ENCODE measurements around the gene ASB1. TPM values are rescaled to one million over a fixed set of nuclear protein-coding genes. Genes with fewer than 3 reads are reported as not detected.

The ASB1 gene
- total and polyA plus RNA-seq, 2 donors (not counting 1 experiment from before 2014, with no cell fraction given) = 19.3 to 40.6 TPM

DNA sequence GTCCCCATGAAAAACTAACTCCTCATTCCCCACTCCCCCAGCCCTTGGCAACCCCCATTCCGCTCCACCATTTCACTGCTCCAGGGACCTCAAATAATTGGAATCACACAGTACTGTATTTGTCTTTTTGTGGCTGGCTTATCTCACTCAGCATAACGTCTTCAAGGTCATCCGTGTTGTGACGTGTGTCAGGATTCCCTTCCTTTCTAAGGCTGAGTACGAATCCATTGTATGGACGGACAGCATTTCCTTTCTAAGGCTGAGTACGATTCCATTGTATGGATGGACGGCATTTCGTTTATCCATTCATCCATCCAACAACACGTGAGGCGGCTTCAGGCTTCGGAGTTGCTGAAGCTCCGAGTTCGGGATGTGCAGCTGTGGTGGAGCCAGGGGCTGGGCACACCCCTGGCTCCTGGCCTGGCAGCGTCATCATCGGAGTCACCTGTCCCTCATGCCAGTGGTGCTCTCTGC is 1.2 kb upstream of the ASB1 start:
- Histone ChIP-seq H3K4me2 (ENCODE audit: extremely low read depth, insufficient read depth, low read length) (peak overlapping the region; percentile 81), H3K36me3 (ENCODE audit: control insufficient read depth, insufficient read depth, low read length) (peaks cover 2% of the 10 kb centered on the region), H3K9me3 (ENCODE audit: control insufficient read depth, insufficient read depth, low read depth, low read length) (no peaks in the 10 kb centered on the region), H3K9ac (ENCODE audit: insufficient read depth, low read length) (no peak overlapping the region), H3K4me3 (replicated peaks in 1 of 4; ENCODE audit: control extremely low read depth in 1 of 4, insufficient read depth in 1 of 4, low read depth in 3 of 4, low read length in 4 of 4) (peak overlapping the region in 1 of 4 experiments; percentile 75), H3K4me1 (ENCODE audit: control insufficient read depth, extremely low read depth, insufficient read depth, low read length) (peaks cover 26% of the 10 kb centered on the region), H3K27me3 (ENCODE audit: control insufficient read depth, insufficient read depth, low read length) (no peaks in the 10 kb centered on the region), H3K79me2 (ENCODE audit: control insufficient read depth, insufficient read depth, low read length) (peaks cover 32% of the 10 kb centered on the region), H4K20me1 (ENCODE audit: control insufficient read depth, extremely low read depth, insufficient read depth, low read length) (no peaks in the 10 kb centered on the region), H2AFZ (ENCODE audit: low read length) (no peak overlapping the region), H3K27ac (ENCODE audit: insufficient read depth, low read length) (peak overlapping the region; percentile 94)
- DNase-seq (ENCODE audit: low read depth in 2 of 2) = no peak
- TF ChIP-seq EZH2 (IDR thresholded peaks at IDR 0.05; ENCODE audit: low read length, missing control alignments) = no peak
- no peak for TF ChIP-seq CTCF (conservative IDR thresholded peaks at IDR 0.05 in 1 of 2, IDR thresholded peaks at IDR 0.05 in 1 of 2; ENCODE audit: low read depth in 1 of 2, low read length in 2 of 2)

- Histone ChIP-seq H3K27me3 (ENCODE audit: control insufficient read depth, insufficient read depth, low read length) (no peaks in the 10 kb centered on the region), H3K9me3 (ENCODE audit: control insufficient read depth, insufficient read depth, low read depth, low read length) (no peaks in the 10 kb centered on the region), H3K4me1 (ENCODE audit: control insufficient read depth, extremely low read depth, insufficient read depth, low read length) (peaks cover 26% of the 10 kb centered on the region), H3K36me3 (ENCODE audit: control insufficient read depth, insufficient read depth, low read length) (peaks cover 3% of the 10 kb centered on the region), H3K27ac (ENCODE audit: insufficient read depth, low read length) (peak overlapping the region; percentile 94), H4K20me1 (ENCODE audit: control insufficient read depth, extremely low read depth, insufficient read depth, low read length) (no peaks in the 10 kb centered on the region), H2AFZ (ENCODE audit: low read length) (peak overlapping the region; percentile 41), H3K79me2 (ENCODE audit: control insufficient read depth, insufficient read depth, low read length) (peaks cover 38% of the 10 kb centered on the region), H3K9ac (ENCODE audit: insufficient read depth, low read length) (peak overlapping the region; percentile 96), H3K4me3 (replicated peaks in 1 of 4; ENCODE audit: control extremely low read depth in 1 of 4, insufficient read depth in 1 of 4, low read depth in 3 of 4, low read length in 4 of 4) (peak overlapping the region; percentile 70 to 93 (median 81)), H3K4me2 (ENCODE audit: extremely low read depth, insufficient read depth, low read length) (peak overlapping the region; percentile 81)
- no peak for TF ChIP-seq EZH2 (IDR thresholded peaks at IDR 0.05; ENCODE audit: low read length, missing control alignments)
- no peak for TF ChIP-seq CTCF (conservative IDR thresholded peaks at IDR 0.05 in 1 of 2, IDR thresholded peaks at IDR 0.05 in 1 of 2; ENCODE audit: low read depth in 1 of 2, low read length in 2 of 2)
- peak; percentile 40 to 92 for DNase-seq (ENCODE audit: low read depth in 2 of 2)
Observed at GRCh38 chr2:238425979-238426567, 654 bp upstream of the ASB1 start.

DNA sequence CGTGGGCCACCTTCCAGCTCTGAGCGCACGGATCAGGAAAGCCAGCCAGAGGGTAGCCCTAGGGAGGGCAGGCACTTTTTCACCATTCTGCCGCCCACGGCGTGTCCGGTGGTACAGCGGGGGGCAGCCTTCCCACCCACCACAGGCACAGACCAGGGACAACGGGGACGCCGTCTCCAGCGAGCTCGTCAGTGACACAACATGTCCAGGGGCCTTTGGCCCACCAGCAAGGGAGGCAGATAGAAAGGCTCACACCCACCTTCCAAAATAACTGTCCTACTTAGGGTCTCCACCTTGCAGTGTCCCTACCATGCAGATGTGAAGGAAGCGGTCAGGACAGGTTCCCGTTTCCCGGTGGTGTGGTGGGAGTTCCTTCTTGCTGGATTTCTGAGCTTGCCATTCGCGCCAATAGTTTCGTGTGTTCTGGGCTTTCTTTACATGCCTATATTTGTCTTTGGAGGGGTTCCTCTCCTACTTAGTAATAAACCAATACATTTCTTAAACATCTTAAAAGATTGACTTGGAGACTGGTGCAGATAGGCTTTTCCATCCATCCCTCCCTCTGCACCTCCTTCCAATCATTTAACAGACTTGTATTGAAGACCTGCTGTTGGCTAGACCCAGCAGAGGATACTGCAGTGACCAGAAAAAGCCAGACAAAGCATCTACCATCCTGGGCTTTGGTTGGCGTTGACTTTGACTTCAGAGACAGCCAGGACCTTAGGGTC is 872 bp downstream of the ASB1 start:
- Histone ChIP-seq H2AFZ (ENCODE audit: low read length) (peak overlapping the region; percentile 41), H3K4me3 (replicated peaks in 1 of 4; ENCODE audit: control extremely low read depth in 1 of 4, insufficient read depth in 1 of 4, low read depth in 3 of 4, low read length in 4 of 4) (peak overlapping the region; percentile 75 to 93 (median 90)), H3K4me2 (ENCODE audit: extremely low read depth, insufficient read depth, low read length) (peak overlapping the region; percentile 96), H3K27me3 (ENCODE audit: control insufficient read depth, insufficient read depth, low read length) (no peaks in the 10 kb centered on the region), H3K27ac (ENCODE audit: insufficient read depth, low read length) (peak overlapping the region; percentile 94), H3K9me3 (ENCODE audit: control insufficient read depth, insufficient read depth, low read depth, low read length) (no peaks in the 10 kb centered on the region), H3K9ac (ENCODE audit: insufficient read depth, low read length) (peak overlapping the region; percentile 96), H3K79me2 (ENCODE audit: control insufficient read depth, insufficient read depth, low read length) (peaks cover 53% of the 10 kb centered on the region), H4K20me1 (ENCODE audit: control insufficient read depth, extremely low read depth, insufficient read depth, low read length) (no peaks in the 10 kb centered on the region), H3K4me1 (ENCODE audit: control insufficient read depth, extremely low read depth, insufficient read depth, low read length) (peaks cover 24% of the 10 kb centered on the region), H3K36me3 (ENCODE audit: control insufficient read depth, insufficient read depth, low read length) (peaks cover 3% of the 10 kb centered on the region)
- TF ChIP-seq EZH2 (IDR thresholded peaks at IDR 0.05; ENCODE audit: low read length, missing control alignments) = no peak
- no peak for TF ChIP-seq CTCF (conservative IDR thresholded peaks at IDR 0.05 in 1 of 2, IDR thresholded peaks at IDR 0.05 in 1 of 2; ENCODE audit: low read depth in 1 of 2, low read length in 2 of 2)
- DNase-seq (ENCODE audit: low read depth in 2 of 2) = no peak
